NCI-H1694 treated with DMSO at 0.1 percent for 48 hours (cell line): ENCODE data around the gene KCNQ1OT1.

Experiments
- DNase-seq: peaks from one replicate; lab custom pipeline; 2025; lab: John Stamatoyannopoulos, UW

Gene KCNQ1OT1

DNA sequence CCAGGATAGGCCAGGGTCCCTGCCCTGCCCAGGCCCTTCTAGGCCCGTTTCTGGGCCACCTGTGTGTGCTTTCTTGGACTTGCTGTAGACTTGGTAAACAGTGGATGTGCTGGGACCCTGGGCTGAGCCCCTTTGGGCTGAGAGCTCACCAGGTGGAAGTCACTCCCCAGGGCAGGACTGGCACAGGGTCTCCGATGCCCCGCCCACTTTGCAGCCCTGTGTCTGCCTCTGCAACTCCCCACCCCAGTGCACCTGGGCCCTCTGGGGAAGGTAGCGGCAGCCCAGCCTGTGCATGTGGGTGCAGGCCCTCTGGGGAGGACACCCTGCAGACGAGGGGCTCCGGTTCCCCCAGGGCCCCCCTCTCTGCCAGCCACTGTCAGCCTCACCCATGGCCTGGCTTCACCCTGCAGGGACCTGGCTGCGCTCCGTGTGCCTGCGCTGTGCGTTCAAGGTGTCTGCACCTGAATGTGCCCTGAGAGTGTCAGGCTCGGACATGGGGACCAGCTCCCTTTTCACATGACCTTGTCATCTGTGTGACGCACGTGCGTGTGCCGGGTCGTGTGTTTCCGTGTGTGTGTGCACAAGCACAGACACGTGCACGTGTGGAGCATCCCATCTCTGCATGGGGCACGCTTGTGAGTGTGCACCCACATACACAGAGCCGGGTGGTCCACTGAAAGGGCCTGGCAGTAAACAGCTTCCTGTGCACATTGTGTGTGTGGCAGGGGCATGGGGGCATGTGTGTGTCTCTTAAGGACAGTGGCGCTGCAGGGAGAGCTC, 118.5 kb downstream of the KCNQ1OT1 start:
- no peak for DNase-seq

DNA sequence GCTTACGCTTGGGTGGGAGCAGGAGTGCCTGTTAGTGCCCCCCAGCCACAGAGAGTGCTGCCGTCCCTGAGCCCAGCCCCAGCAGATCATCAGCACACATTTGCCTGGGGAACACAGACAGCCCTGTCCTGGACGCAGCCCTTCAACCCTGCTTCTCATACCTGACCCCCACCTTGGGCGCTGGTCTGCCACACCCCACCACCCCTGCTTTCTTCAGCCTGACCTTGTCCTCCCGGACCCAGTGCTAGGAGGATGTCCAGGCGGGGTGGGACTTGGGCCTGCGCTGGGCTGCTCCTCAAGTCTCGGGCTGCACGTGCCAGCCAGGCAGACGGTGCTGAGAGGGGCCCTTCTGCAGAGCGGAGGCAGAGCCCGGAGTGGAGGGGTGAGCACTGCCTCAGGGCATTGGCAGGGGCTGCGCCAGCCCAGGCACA, 119.2 kb downstream of the KCNQ1OT1 start:
- no peak for DNase-seq

GRCh38 chr11:2580061-2580421, 119.8 kb downstream of the KCNQ1OT1 start:
- no peak for DNase-seq

- no peak for DNase-seq
Measured at GRCh38 chr11:2579315-2580060, 120.3 kb downstream of the KCNQ1OT1 start.

DNA sequence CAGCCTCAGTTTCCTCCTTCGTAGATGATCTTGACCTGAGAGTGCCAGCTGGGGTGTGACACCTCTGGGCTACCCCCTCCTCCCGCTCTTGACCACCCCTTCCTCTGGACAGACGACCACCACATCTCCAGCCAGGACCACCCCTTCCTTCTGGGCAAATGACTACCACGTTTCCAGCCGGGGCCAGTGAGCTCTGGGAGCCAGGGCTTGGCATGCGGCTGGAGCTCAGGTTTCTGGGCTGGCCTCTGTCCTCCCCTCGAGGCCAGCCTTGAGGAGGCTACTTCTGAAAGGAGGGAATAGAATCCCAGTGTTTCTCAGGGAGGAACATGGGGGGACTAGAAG, 120.9 kb downstream of the KCNQ1OT1 start:
- DNase-seq, result no peak

DNA sequence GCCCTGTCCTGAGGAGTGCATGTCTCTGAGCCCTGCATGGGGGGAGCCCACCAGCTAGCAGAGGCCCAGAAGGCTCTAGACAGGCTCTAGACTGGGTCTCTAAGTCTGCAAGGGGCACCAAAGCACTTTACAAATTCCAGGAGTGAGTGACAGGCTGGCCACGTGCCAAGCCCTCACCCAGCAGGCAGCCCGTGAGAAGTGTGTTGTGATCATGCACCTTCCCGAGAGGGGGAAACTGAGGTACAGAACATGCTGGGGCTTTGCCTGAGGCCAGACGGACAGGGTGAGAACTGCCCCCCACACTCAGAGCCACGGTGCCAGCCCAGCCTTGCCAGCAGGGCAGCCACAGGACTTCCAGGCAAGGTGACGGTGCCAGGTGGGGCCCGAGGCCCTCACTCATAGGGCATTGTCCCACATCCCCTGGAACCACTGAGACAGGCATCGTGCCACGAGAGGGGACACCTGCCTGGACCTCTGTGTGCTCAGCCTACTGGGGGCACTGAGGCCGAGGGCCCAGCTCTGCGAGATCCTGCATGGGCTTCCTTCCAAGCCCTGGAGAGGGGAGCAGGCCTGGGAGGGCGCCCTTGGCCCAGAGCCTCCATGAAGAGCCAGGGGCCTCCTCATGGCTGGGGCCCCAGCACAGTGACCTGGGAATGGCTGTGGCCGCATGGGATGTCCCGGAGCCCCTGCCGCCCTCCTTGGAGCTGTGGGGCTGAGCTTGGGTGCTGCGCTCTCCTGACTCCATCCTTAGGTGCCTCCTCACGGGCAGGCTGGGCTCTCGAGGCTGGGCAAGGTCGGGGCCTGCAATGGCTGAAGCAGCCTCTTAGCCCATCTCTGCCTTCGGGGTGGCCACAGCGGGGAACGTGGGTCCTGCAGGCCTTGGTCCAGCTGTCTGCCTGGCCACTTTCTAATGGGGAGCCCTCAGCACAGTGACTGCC, 121.5 kb downstream of the KCNQ1OT1 start:
- no peak for DNase-seq

DNA sequence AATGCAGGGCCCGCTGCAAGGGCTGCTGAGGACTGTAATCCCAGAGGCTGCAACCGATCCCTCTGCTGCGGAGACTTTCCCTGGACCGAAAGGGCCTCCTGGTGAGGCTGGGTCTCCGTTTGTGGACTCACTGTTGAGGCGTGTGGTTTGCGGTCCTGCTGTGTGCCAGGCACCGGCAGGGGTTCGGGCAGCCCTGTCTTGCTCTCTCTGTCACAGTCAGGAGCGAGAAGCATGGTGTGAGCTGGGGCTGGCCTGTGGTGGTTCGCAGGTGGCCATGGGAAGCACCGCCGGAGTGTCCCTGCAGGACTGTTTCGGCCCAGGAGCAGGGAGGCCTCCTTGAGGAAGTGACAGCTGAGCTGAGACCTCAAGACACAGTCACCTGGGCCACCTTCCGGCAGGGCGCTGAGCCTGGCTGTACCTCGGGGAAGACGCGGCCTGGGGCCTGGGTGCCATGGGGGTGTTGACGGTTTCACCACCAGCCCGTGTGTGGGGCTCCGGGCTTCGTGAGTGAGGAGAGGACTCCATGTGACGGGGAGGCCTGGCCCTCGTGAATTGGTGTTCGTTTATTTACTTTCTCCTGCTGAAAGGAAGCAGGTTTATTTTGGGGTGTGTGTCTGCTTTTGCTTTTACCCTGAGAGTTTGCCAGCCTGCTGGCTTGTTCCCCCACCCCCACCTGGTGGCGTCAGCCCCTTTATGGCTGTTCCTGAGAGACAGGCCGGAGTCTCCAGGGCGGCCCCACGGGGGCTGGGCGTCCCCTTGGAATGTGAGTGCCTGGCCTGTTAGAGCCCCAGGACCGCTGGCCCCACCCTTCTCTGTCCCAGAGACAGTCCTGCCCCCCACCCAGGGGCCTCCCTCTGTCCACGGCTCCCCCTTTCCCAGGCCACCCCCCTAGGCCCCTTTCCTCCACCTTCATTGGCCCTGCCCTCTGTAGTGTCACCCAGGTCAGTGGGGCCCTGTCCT, 122.5 kb downstream of the KCNQ1OT1 start:
- DNase-seq, result no peak

DNA sequence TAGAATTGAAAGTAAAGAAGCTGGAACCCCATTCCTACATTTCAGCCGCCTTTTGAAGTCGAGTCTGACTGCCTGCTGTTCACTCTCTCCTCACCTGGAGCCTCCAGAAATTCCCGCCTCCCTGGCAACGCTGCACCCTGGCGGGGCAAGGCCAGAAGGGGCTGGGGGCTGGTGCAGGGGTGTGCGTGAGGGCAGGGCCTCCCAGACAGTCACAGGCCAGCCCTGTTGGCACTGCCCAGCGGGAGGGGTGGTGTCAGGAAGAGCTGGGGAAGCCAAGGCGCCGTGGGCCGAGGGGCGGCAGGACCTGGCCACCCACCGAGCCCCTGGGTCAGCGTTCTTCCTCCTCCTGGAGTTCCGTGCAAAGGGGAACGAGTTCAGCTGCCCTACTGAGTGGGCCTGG, 123.2 kb downstream of the KCNQ1OT1 start:
- DNase-seq, result no peak

GRCh38 chr11:2576111-2576510, 123.7 kb downstream of the KCNQ1OT1 start:
- DNase-seq, result no peak

DNA sequence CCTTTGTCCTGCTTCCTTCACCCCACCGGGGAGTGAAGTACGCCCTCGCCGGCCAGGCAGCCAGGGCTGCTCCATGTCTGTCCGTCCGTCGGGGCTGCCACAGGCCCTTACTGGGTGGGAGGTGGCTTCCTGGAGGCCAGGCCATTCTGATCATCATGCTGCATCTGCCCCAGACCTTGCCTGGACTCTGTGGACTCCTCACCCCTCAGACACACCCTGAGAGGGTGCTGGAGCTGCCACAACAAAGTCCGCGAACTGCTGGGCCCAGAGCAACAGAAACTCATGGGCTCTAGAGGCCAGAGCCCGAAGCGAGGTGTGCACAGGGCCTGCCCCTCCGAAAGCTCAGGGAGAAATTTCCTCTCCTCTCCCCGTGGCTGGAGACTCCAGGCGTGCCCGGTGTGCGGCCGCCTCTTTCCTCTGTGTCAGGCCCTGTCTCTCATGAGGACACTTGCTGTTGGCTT, 124.2 kb downstream of the KCNQ1OT1 start:
- DNase-seq, result no peak

DNA sequence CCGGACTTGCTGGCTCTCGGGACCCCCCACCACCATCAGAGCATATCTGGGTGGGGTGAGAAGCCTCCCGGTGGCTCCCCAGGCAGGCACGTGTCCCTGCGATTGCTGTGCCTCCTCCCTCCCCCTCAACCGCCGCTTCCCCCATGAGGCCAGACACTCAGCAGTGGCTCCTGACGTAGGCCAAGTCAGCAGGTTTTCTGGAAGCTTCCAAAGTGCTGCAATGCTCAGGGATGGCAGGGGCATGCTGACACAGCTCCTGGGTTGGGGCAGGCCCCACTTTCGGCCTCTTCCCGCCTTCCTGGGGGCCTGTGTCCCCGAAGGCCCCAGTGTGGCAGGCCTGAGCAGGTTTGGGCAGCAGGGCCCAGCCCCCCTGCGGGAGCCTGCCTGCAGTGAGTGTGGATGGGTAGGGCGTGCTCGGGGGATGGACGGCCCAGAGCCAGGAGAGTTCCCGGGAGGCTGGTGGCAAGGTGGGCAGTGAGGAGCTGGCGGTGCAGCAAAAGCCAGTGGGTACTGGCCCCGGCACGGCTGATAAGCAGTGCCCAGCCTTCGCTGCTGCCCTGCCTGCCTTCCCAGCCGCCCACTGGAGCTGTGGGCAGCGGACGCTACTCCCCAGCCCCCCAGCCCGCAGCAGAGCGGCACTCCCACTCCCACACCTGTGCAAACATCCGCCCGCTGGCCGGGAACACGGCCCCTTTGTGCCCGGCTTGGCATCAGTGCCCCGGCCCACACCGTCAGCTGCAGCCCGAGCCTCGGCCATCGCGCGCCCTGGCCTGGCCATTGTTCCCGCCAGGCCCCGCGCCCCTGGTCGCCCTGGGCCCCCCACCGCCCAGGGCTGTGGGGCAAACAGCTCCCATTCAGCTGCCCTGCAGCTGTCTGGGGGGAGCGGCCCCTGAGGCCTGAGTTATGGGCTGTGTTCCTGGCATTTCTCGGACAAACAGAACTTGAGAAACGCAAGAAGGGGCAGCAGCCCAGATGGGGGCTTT, 125.0 kb downstream of the KCNQ1OT1 start:
- no peak for DNase-seq

- DNase-seq, result no peak
Measured at GRCh38 chr11:2574043-2574552, 125.7 kb downstream of the KCNQ1OT1 start.

DNA sequence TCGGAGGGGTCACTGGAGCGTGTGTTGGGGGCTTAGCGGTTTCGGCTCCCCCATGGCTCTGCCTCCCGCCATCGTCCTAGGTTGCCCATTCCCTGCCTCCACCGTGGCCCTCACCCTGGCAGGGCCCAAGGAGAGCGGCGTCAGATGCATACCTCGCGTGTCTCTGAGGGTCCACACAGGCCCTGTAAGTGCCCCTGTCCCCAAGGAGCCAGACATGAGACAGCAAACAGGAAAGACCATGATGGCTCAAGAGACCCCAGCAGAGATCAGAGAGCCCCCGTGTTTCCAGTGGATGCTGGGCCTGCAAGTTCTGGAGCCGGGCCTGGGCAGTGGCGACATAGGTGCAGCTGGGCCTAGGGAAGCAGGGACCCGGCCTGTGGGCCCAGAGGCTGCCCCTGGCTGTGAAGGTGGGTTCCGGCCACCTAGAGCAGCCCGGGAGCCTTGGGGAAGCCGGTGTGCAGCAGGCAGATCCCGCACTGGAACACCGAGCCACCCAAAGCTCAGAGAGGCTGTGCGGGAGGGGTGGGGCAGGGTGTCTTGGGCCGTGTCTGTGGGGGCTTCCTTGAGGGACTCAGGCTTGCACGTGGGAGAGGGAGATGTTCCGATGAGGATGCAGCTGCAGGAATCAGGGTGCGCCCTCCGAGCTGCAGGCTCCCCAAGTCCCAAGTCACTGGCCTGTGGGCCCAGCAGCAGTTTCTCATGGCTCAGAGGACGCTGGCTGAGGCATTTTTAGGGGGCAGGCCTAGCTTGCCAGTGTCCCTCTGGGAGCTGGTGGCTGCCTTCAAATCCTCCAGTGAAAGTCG, 126.4 kb downstream of the KCNQ1OT1 start:
- no peak for DNase-seq

DNA sequence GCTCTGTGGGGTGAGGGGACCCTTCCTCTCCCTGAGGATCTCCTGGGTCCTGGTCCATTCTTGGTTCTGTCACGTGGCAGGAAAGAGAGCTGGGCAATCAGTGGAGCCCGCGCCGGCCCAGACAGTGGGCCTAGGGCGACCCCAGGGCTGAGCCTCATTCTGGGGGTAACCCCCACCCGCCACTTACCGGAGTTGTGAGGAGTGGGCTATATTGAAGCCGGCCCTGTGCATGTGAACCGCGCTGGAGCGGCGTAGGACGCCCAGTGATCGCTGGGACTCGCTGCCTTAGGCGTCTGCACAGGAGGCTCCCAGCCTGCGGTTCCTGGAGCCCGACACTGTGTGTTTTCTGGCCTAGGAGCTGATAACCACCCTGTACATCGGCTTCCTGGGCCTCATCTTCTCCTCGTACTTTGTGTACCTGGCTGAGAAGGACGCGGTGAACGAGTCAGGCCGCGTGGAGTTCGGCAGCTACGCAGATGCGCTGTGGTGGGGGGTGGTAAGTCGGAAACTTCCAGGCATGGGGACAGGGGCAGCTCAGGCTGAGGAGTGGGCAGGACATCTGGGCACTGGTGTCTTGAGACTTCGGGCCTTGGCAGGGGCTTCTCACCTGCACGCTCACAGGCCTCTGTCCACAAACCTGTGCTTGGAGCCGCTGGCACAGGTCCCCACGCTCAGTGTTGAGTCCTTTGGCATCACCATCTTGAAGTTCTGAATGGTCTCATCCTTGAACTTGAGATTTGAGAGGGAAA, 127.1 kb downstream of the KCNQ1OT1 start:
- no peak for DNase-seq

- no peak for DNase-seq
Measured at GRCh38 chr11:2571598-2572281, 128.1 kb downstream of the KCNQ1OT1 start.

DNA sequence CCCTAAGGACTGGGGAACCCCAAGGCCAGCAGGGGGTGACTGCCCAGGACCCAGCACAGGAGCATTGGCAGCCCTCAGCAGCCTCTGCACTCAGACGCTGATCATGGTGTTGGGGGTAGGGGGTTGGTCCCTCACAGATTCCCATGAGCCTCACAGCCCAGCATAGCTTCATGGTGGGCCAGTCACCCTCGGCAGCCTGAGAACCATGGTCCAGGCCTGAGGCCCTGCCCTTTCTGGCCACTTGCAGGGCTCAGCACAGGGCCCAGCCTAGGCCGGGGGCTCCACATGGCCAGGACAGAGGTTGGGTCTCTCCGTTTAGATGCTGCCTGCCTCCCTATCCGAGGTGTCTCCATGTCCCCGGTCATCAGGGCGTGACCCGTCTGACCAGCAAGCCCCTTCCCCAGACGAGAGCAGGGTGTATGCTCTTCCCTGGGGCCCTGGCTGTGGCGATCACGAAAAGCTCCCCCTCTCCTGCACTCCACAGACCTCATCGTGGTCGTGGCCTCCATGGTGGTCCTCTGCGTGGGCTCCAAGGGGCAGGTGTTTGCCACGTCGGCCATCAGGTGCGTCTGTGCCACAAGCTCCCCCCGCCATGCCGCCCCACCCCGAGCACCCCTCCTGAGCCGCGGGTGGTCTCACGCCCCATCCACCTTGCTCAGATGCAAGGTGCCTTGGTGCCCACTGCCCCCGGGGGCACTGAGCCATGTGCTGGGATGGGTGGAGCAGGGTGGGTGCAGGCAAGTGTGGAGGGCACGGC, 128.8 kb downstream of the KCNQ1OT1 start:
- no peak for DNase-seq
